ENCODE results near the gene HRH3. TPM values are rescaled to one million over a fixed set of nuclear protein-coding genes. Genes with fewer than 3 reads are reported as not detected.

HRH3 gene
- total RNA-seq, 1 experiment from 2014 or later: 1.8 TPM

DNA sequence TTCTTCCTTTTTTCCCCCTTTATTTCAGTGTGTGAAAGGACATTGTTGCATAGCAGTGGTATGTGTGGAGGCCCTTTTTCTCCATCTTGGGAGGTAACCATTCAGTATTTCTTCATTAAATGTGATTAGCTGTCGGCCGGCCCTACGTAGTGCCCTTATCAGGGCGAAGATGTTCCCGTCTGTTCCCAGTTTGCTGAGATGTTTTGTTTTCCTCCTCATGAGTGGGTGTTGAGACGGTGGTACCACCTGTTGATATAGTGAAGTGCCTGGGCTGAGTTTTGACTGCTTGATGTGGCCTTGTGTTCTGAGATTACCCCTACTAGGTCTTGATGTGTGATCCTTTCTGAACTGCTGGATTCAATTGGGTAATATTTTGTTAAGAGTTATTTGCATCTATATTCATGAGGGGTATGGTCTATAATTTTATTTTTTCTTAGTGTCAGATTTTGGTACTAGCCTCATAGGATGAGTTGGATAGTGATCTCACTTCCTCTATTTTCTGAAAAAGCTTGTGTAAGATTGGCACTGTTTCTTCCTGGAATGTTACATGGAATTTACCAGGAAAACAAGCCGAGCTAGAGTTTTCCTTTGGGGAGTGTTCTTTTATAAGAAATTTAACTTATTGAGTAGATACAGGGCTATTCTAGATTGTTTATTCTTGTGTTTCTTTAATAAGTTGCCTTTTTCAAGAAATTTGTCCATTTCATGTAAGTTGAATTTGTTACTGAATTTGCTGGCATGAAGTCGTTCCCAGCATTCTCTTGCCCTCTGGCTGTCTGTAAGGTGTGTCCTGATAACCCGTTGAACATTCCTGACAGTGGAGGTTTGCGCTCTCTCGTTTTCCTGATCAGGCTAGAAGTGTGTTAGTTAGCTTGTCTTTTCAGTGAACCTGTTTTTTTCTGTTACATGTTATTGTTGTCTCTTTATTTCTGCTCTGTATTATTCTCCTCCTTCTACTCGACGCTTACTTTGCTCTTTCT lies 32.9 kb downstream of the HRH3 start:
- H3K79me2 ChIP-seq (ENCODE audit: insufficient read depth, low read length): peaks cover 4% of the 10 kb centered on the region; the same call in 1 of the 2 replicates

More for the DNA sequence above, 32.9 kb downstream of the HRH3 start:
- Histone ChIP-seq H3K4me1 (ENCODE audit: insufficient read depth, low read length) (peaks cover 2% of the 10 kb centered on the region; the same call in 1 of the 2 replicates), H3K4ac (ENCODE audit: low read depth, low read length) (no peak overlapping the region), H2BK12ac (ENCODE audit: insufficient read length, low read depth, low read length) (no peak overlapping the region), H3K23ac (ENCODE audit: insufficient read length, low read depth, low read length) (no peak overlapping the region), H4K20me1 (ENCODE audit: control insufficient read depth, insufficient read depth, insufficient read length) (no peaks in the 10 kb centered on the region), H3K79me1 (ENCODE audit: insufficient read depth, low read depth, low read length, poor library complexity, severe bottlenecking) (no peaks in the 10 kb centered on the region), H3K4me2 (ENCODE audit: insufficient read depth, insufficient read length, low read length) (no peak overlapping the region), H3K56ac (ENCODE audit: insufficient read length, low read depth, low read length) (no peak overlapping the region), H4K8ac (replicated peaks; ENCODE audit: insufficient read length, low read depth, low read length) (no peak overlapping the region), H2BK15ac (ENCODE audit: low read depth, low read length) (no peak overlapping the region), H2AFZ (ENCODE audit: low read length) (no peak overlapping the region), H3K27ac (ENCODE audit: insufficient read length, low read depth, low read length) (no peak overlapping the region), H2BK120ac (ENCODE audit: low read depth, low read length, poor library complexity, severe bottlenecking) (no peak overlapping the region), H3K18ac (ENCODE audit: insufficient read length, low read depth, low read length) (no peak overlapping the region), H4K91ac (ENCODE audit: insufficient read length, low read depth, low read length) (no peak overlapping the region), H2AK5ac (ENCODE audit: insufficient read length, low read length) (no peak overlapping the region), H3K23me2 (ENCODE audit: insufficient read length, low read depth, low read length, poor library complexity, severe bottlenecking) (peaks cover 3% of the 10 kb centered on the region), H3K14ac (ENCODE audit: insufficient read depth, low read length) (no peak overlapping the region), H3K9me3 (ENCODE audit: control insufficient read depth, low read depth, low read length) (no peaks in the 10 kb centered on the region), H2BK20ac (ENCODE audit: low read depth, low read length, poor library complexity, severe bottlenecking) (no peak overlapping the region), H4K5ac (ENCODE audit: insufficient read length, low read depth, low read length) (no peak overlapping the region), H3T11ph (ENCODE audit: low read length) (no peak overlapping the region), H2BK5ac (ENCODE audit: insufficient read length, low read length) (no peak overlapping the region), H3K9ac (ENCODE audit: extremely low read depth, insufficient read length, low read length) (no peak overlapping the region), H3K27me3 (ENCODE audit: insufficient read depth, low read length) (no peaks in the 10 kb centered on the region)
- TF ChIP-seq, protein P1, sequence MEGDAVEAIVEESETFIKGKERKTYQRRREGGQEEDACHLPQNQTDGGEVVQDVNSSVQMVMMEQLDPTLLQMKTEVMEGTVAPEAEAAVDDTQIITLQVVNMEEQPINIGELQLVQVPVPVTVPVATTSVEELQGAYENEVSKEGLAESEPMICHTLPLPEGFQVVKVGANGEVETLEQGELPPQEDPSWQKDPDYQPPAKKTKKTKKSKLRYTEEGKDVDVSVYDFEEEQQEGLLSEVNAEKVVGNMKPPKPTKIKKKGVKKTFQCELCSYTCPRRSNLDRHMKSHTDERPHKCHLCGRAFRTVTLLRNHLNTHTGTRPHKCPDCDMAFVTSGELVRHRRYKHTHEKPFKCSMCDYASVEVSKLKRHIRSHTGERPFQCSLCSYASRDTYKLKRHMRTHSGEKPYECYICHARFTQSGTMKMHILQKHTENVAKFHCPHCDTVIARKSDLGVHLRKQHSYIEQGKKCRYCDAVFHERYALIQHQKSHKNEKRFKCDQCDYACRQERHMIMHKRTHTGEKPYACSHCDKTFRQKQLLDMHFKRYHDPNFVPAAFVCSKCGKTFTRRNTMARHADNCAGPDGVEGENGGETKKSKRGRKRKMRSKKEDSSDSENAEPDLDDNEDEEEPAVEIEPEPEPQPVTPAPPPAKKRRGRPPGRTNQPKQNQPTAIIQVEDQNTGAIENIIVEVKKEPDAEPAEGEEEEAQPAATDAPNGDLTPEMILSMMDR (conservative IDR thresholded peaks at IDR 0.05): no peak
- Mint-ChIP-seq H3K4me3 (no peak overlapping the region; a peak in 1 of 5 replicates), H3K27me3 (ENCODE audit: low read depth) (no peaks in the 10 kb centered on the region; the same call in 1 of the 2 replicates), H3K27ac (no peak overlapping the region; a peak in 1 of 7 replicates), H3K36me3 (ENCODE audit: insufficient read depth in 1 of 3, low read depth in 3 of 3) (peaks cover 0 to 3% (median 0%) of the 10 kb centered on the region in 3 experiments; a peak in 1 of 7 replicates), H3K4me1 (peaks cover 8 to 9% of the 10 kb centered on the region in 2 experiments), H3K9me3 (no peaks in the 10 kb centered on the region)
- no CpG with 5 or more reads among the region's 13 CpGs for WGBS (ENCODE audit: extremely low coverage, insufficient read length, low lambda C conversion rate)
- DNase-seq: no peak
